Fibroblast of the aortic adventitia (primary cell): Measurements from ENCODE around the gene VSTM2B. TPM values are rescaled to one million over a fixed set of nuclear protein-coding genes. Genes with fewer than 3 reads are reported as not detected.

ENCODE experiments used
- DNase-seq: peaks from one replicate; pipeline ENCODE4 v3.0.0-alpha.2; 2010; ENCODE audit warnings: low read depth
- H3K4me3 ChIP-seq: 2 replicates; pipeline ENCODE4 v1.5.1; 2011; ENCODE audit warnings: low read depth, mild to moderate bottlenecking, control low read depth, low read length, moderate library complexity
- CTCF ChIP-seq: IDR thresholded peaks from 2 replicates; pipeline ENCODE4 v1.5.1; 2011; ENCODE audit warnings: mild to moderate bottlenecking, low read length, control low read depth, inconsistent platforms; ENCODE audit not compliant: insufficient read depth
- total RNA-seq: library from RNA; depleted of rRNA; stranded (reverse); fragments of >200 nt; gene quantifications from 2 replicates; pipeline ENCODE4 v1.2.3, GENCODE V29; 2012; ENCODE audit warnings: low replicate concordance

Gene VSTM2B
- total RNA-seq, 1 donor: not detected

- no peak for TF ChIP-seq CTCF
- no peak for DNase-seq
- no peak overlapping the region for H3K4me3 ChIP-seq
Measured at GRCh38 chr19:29593869-29594268, 68.1 kb downstream of the VSTM2B start.

GRCh38 chr19:29596080-29596727 is 70.4 kb downstream of the VSTM2B start:
- DNase-seq: no peak
- no peak overlapping the region for H3K4me3 ChIP-seq
- no peak for TF ChIP-seq CTCF

GRCh38 chr19:29596885-29597525 is 71.2 kb downstream of the VSTM2B start:
- no peak overlapping the region for H3K4me3 ChIP-seq
- peak; percentile 39 for TF ChIP-seq CTCF
- peak; percentile 55 for DNase-seq

- no peak overlapping the region for H3K4me3 ChIP-seq
- TF ChIP-seq CTCF: no peak
- DNase-seq: no peak
Measured at GRCh38 chr19:29598036-29598435, 72.2 kb downstream of the VSTM2B start.

- no peak for TF ChIP-seq CTCF
- no peak overlapping the region for H3K4me3 ChIP-seq
- no peak for DNase-seq
Measured at GRCh38 chr19:29598496-29598895, 72.7 kb downstream of the VSTM2B start.

GRCh38 chr19:29603308-29603707 is 77.5 kb downstream of the VSTM2B start:
- no peak for TF ChIP-seq CTCF
- DNase-seq: no peak
- H3K4me3 ChIP-seq: no peak overlapping the region
